Anterior cingulate cortex (tissue), 58 donors: ENCODE data around the gene ZBTB20.

Source experiments
- DNase-seq, 58 donors: peaks; one replicate each; lab custom pipeline; 2025; lab: John Stamatoyannopoulos, UW

The ZBTB20 gene

DNA sequence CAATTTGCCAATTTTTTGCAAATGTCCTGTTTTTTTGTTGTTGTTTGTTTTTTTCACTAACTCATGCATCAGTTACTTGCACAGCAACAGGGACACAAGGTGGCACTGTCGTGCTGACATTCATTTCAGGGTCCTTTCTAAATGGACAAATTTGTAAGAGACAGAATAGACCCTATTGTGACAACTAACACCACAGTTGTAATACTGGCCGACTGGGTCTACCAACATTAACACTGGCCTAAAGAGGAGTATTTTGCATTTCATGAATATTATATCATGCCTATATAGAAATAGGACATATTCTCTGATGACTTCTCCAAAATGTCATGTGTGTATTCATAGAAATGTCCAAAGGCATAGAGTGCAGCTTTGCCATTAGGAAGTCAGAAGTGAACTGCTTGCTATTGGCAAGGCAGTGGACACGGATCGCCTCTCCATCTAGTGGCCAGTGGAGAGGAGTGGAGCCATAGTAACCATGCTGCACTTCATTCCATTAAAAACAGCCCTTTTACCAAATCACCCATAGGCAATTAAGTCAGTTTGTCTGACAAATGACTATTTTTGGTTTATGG is 54.8 kb downstream of the ZBTB20 start:
- DNase-seq: peak in 49 of 58 donors; percentile 6 to 87 (median 54)

DNA sequence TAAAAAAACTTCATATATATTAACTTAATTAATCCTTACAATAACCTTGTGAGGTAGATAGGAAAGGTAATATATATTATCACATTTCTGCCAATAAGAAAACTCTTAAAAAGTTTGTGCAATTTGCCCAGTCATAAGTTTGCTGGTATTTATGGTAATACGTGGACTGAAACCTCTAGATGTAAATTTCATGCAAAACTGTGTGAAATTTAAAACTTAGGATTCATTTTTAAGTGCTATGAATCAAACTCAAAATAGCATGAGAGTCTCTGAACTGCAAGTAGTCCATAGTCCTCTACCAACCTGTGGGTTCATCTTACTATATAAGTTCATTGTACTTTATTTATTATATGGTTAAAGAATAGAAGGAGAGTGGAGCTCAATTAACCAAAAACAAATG is 56.4 kb downstream of the ZBTB20 start:
- no peak for DNase-seq

DNA sequence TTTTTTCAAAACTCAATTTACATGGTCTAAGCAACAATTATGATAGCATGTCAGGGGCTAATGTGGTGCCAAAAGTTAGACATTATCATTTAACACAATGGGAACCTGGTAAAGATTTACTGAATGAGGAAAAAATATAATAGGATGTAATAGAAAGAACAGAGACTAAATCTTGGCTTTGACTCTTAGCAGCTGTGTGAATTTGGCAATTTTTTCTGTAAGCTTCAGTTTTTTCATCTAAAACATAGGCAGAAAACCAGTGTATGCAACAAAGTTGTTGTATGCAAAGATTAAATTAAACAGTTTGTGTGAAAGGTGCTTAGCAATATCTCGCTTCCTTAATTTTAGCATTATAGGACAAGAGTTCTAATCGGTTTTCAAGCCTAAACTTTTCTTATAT is 57.6 kb downstream of the ZBTB20 start:
- no peak for DNase-seq

GRCh38 chr3:115087512-115087911 is 59.6 kb downstream of the ZBTB20 start:
- no peak for DNase-seq

DNA sequence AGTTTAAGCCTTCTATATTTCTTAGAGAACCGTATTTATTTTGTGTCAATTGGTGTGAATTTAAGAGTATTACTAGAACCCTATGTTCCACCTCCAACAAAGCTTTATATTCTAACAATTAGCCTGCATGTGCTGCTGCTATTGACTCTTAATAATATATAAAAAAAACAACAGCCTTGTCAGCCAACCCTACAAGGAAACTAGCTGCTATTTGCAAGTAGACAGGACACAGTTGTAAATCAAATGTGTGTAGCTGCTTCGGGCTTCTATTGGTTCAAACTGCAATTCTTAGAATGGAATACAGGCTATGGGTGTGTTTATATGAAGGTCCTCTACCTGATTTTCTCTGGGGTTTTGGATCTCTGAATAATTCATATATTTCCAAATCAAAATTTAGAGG is 60.7 kb downstream of the ZBTB20 start:
- no peak for DNase-seq

GRCh38 chr3:115085197-115085865 is 61.8 kb downstream of the ZBTB20 start:
- peak in 9 of 58 donors; percentile 9 to 61 (median 35) for DNase-seq

GRCh38 chr3:115084686-115085085 is 62.4 kb downstream of the ZBTB20 start:
- DNase-seq: no peak

- no peak for DNase-seq
Observed at GRCh38 chr3:115082260-115082659, 64.8 kb downstream of the ZBTB20 start.

GRCh38 chr3:115081444-115081843 is 65.6 kb downstream of the ZBTB20 start:
- no peak for DNase-seq

DNA sequence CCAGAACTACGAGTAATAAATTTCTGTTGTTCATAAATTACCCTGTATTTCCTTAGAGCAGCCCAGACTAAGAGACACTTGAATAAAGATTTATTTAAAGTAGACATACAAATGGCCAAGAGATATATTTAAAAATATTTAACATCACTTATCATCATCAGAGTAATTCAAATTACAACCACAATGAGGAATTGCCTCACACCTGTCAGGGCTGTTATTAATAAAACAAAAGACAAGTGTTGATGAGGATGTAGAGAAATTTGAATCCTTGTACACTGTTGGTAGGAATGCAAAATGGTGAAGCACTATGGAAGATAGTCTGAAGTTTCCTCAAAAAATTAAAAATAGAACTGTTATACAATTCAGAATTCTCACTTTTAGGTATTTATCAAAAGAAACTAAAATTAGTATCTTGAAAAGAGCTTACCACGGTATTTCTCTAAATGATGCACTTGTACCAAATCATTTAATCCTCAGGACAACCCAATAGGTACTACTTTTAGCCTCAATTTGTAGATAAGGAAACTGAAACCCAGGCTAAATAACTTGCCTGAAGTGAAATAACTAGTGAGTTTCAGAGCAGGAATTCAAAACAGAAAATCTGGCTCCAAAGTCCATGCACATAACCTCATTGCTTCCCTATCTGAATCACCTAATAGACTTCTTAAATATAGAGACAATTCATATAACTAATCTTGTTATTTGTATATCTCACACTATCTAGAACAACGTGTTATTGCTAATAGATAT is 69.4 kb downstream of the ZBTB20 start:
- no peak for DNase-seq

DNA sequence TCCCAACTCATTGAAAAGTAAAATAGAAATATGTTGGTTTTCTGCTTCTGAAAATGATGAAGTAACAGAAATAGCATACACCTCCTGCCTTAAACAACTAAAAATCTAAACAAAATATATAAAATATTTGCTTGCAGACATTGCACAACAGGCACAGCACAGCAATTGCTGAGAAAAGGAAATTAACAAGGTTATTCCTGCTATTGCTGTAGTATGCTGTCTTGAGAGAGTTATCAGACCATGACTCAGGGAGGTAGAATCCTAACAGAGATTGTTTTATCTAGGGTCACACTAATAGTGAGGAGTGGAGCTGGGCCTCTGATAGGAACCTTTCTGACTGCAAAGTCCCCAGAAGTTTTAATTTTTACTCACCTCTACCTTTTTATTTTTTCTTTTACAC is 72.6 kb downstream of the ZBTB20 start:
- no peak for DNase-seq

GRCh38 chr3:115072265-115073021 is 74.6 kb downstream of the ZBTB20 start:
- DNase-seq: no peak

- peak in 36 of 58 donors; percentile 4 to 82 (median 36) for DNase-seq
Observed at GRCh38 chr3:115071601-115072000, 75.5 kb downstream of the ZBTB20 start.

- DNase-seq: no peak
Observed at GRCh38 chr3:115071166-115071565, 75.9 kb downstream of the ZBTB20 start.

- no peak for DNase-seq
Observed at GRCh38 chr3:115068799-115069198, 78.3 kb downstream of the ZBTB20 start.

- DNase-seq: no peak
Observed at GRCh38 chr3:115062412-115062956, 84.6 kb downstream of the ZBTB20 start.

DNA sequence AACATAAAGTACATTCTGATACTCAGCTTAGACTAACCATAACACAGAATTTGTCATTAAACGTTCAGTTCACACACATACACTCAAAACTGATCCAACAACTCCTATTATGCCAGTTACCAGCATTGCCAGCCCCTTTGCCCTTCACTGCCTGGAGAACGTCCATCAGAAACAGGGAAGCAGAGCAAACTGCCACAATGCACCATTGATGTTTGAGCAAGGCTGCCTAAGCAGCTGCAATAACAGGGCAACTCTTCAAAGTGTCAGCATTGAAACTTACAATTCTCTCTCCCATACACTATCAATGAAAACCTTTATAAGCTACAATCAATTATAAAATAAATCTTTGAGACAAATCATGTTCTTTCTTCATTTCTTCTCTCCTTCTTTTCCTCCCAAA is 85.1 kb downstream of the ZBTB20 start:
- peak in 55 of 58 donors; percentile 0 to 93 (median 65) for DNase-seq

GRCh38 chr3:115052906-115053305 is 94.2 kb downstream of the ZBTB20 start:
- no peak for DNase-seq

GRCh38 chr3:115042351-115042750 is 104.7 kb downstream of the ZBTB20 start:
- no peak for DNase-seq

GRCh38 chr3:115040673-115041286 is 106.3 kb downstream of the ZBTB20 start:
- DNase-seq: peak in 5 of 58 donors; percentile 1 to 9 (median 8)
